RWPE1 (cell line): ENCODE data around the gene RHOT2.
A peak's percentile ranks its signal among the peaks of the same experiment; 100 is the strongest.

ENCODE experiments used
- CTCF ChIA-PET: fragments of 350-600 bp; sonication (Branson Sonifier 250); formaldehyde crosslinking; extraction: SDS; loops from one replicate; lab custom pipeline; 2021; lab: Yijun Ruan, JAX
- POLR2A ChIA-PET: fragments of 400-600 bp; formaldehyde crosslinking; extraction: SDS; loops from one replicate; lab custom pipeline; 2020; ENCODE audit warnings: antibody characterized with exemption; ENCODE audit not compliant: low non-redundant PET; lab: Yijun Ruan, JAX
- DNase-seq: peaks from one replicate; pipeline ENCODE4 v3.0.0; 2012; ENCODE audit warnings: low spot score
- H3K27ac ChIP-seq: fragments of 450-650 bp; 2 replicates; pipeline ENCODE4 v1.5.1; 2017
- CTCF ChIP-seq: fragments of 450-650 bp; conservative IDR thresholded peaks from 2 replicates; pipeline ENCODE4 v1.5.1; 2017; ENCODE audit warnings: low read depth, mild to moderate bottlenecking

Gene RHOT2

GRCh38 chr16:714079-714478 lies 46.1 kb downstream of the RHOT2 start:
- ChIA-PET CTCF (interaction anchor here (1.2 kb wide), 1 partner anchor 71 kb away, joined by 5 read pairs; no protein-coding TSS in a partner anchor), POLR2A (interaction anchor here (1.7 kb wide), 1 partner anchor 11 kb away, joined by 5 read pairs; no protein-coding TSS in a partner anchor)
- no peak for DNase-seq
- H3K27ac ChIP-seq: peak overlapping the region; percentile 95
- TF ChIP-seq CTCF: no peak

GRCh38 chr16:714558-715476 lies 46.9 kb downstream of the RHOT2 start, which contains the start of gene METRN:
Gene METRN, plus strand, starts transcription at chr16:715118. Its CDS starts 172 bp downstream, at chr16:715290.
- TF ChIP-seq CTCF: no peak
- CTCF ChIA-PET: interaction anchor here (1.2 to 1.4 kb wide), 4 partner anchors 31 to 81 kb away, joined by 3 to 5 read pairs (median 4); partner anchors contain the start of gene JMJD8
- peak within 1 kb of the TSS; percentile 95 for H3K27ac ChIP-seq
- POLR2A ChIA-PET: interaction anchor here (0.6 kb wide), 1 partner anchor 8 kb away, joined by 6 read pairs; no protein-coding TSS in a partner anchor
- DNase-seq: peak; percentile 84

GRCh38 chr16:715477-716199 lies 47.7 kb downstream of the RHOT2 start:
- peak overlapping the region; percentile 95 for H3K27ac ChIP-seq
- no peak for DNase-seq
- ChIA-PET POLR2A (interaction anchor here (0.6 to 0.8 kb wide), 2 partner anchors 9 to 73 kb away, joined by 6 to 7 read pairs; partner anchors contain the start of gene CHTF18), CTCF (interaction anchor here (0.6 to 1.4 kb wide), 7 partner anchors 14 to 361 kb away, joined by 3 to 4 read pairs (median 3); partner anchors contain the start of gene JMJD8)
- TF ChIP-seq CTCF: peak; percentile 54

GRCh38 chr16:716200-716568 lies 48.3 kb downstream of the RHOT2 start:
- no peak for TF ChIP-seq CTCF
- H3K27ac ChIP-seq: peak overlapping the region; percentile 95
- CTCF ChIA-PET: interaction anchor here (0.6 to 1.4 kb wide), 7 partner anchors 14 to 360 kb away, joined by 3 to 4 read pairs (median 3); partner anchors contain the start of gene JMJD8
- POLR2A ChIA-PET: interaction anchor here (0.8 kb wide), 1 partner anchor 72 kb away, joined by 7 read pairs; the partner anchor contains the start of gene CHTF18
- no peak for DNase-seq

GRCh38 chr16:716768-717325 lies 48.9 kb downstream of the RHOT2 start:
- ChIA-PET CTCF (no interaction called here), POLR2A (interaction anchor here (0.8 kb wide), 1 partner anchor 72 kb away, joined by 7 read pairs; the partner anchor contains the start of gene CHTF18)
- no peak for DNase-seq
- no peak for TF ChIP-seq CTCF
- H3K27ac ChIP-seq: peak overlapping the region; percentile 95
